ENCODE measurements around the gene COL19A1.
A peak's percentile ranks its signal among the peaks of the same experiment; 100 is the strongest.
"Not testable (repeated sequence)": the region's sequence is repeated elsewhere in the genome, so short reads cannot be mapped to it uniquely, and the experiment has no call there.

The COL19A1 gene

GRCh38 chr6:69866351-69866769, at the start of gene COL19A1:
Gene COL19A1 (plus strand): TSS chr6:69866556. CDS start chr6:69879568, 13,012 bp downstream.
- no peak for FAIRE-seq

- no peak for FAIRE-seq
These were observed 49.8 kb upstream of the COL19A1 start for GRCh38 chr6:69816569-69816968.

GRCh38 chr6:69817358-69817757, 49.0 kb upstream of the COL19A1 start:
- FAIRE-seq, result no peak

- FAIRE-seq, result no peak
These were observed 48.0 kb upstream of the COL19A1 start for GRCh38 chr6:69818223-69818930.

- no peak for FAIRE-seq
These were observed 47.2 kb upstream of the COL19A1 start for GRCh38 chr6:69819138-69819537.

GRCh38 chr6:69820018-69820417, 46.3 kb upstream of the COL19A1 start:
- FAIRE-seq, result no peak

- no peak for FAIRE-seq
These were observed 45.9 kb upstream of the COL19A1 start for GRCh38 chr6:69820438-69820837.

GRCh38 chr6:69824355-69824754, 42.0 kb upstream of the COL19A1 start:
- not testable (repeated sequence) for FAIRE-seq

- no peak for FAIRE-seq
These were observed 40.5 kb upstream of the COL19A1 start for GRCh38 chr6:69825904-69826303.

GRCh38 chr6:69827276-69827893, 39.0 kb upstream of the COL19A1 start:
- no peak for FAIRE-seq

- no peak for FAIRE-seq
These were observed 33.8 kb upstream of the COL19A1 start for GRCh38 chr6:69832558-69832957.

GRCh38 chr6:69835414-69836179, 30.8 kb upstream of the COL19A1 start:
- FAIRE-seq, result peak; percentile 24

- FAIRE-seq, result no peak
These were observed 24.5 kb upstream of the COL19A1 start for GRCh38 chr6:69841862-69842261.

GRCh38 chr6:69843189-69843588, 23.2 kb upstream of the COL19A1 start:
- FAIRE-seq, result no peak

GRCh38 chr6:69846312-69846711, 20.0 kb upstream of the COL19A1 start:
- no peak for FAIRE-seq

- no peak for FAIRE-seq
These were observed 19.4 kb upstream of the COL19A1 start for GRCh38 chr6:69846770-69847491.

GRCh38 chr6:69847492-69847788, 18.9 kb upstream of the COL19A1 start:
- FAIRE-seq, result no peak

GRCh38 chr6:69848552-69848951, 17.8 kb upstream of the COL19A1 start:
- FAIRE-seq, result no peak

- FAIRE-seq, result no peak
These were observed 13.7 kb upstream of the COL19A1 start for GRCh38 chr6:69852706-69853105.

GRCh38 chr6:69861986-69862385, 4.4 kb upstream of the COL19A1 start:
- no peak for FAIRE-seq

- FAIRE-seq, result no peak
These were observed 2.6 kb upstream of the COL19A1 start for GRCh38 chr6:69863766-69864165.

- no peak for FAIRE-seq
These were observed 1.2 kb upstream of the COL19A1 start for GRCh38 chr6:69865126-69865525.

Measured in colon (tissue), 2 donors.